ENCODE results near the gene PIP4K2A.

GRCh38 chr10:22640359-22640758 lies 74.0 kb downstream of the PIP4K2A start:
- no peak for TF ChIP-seq CTCF (IDR thresholded peaks at IDR 0.05)
- TF ChIP-seq ZFX (IDR thresholded peaks at IDR 0.05; ENCODE audit: borderline replicate concordance): no peak

Measured in 22Rv1 (cell line).